HUES64 (cell line): ENCODE results near the gene CCDC40.

Experiments used
- H3K27ac ChIP-seq: 2 replicates; pipeline ENCODE4 v1.7.0; 2013; ENCODE audit warnings: low read depth, low read length, inconsistent platforms
- H3K27me3 ChIP-seq: 2 replicates; pipeline ENCODE4 v1.6.1; 2013; ENCODE audit warnings: mild to moderate bottlenecking, low read length; ENCODE audit not compliant: insufficient read depth
- H3K36me3 ChIP-seq: 2 replicates; pipeline ENCODE4 v1.6.1; 2013; ENCODE audit warnings: mild to moderate bottlenecking, low read length; ENCODE audit not compliant: insufficient read depth
- H3K4me1 ChIP-seq: 2 replicates; pipeline ENCODE4 v1.6.1; 2013; ENCODE audit warnings: mild to moderate bottlenecking, low read length, moderate library complexity; ENCODE audit not compliant: insufficient read depth
- H3K4me3 ChIP-seq: 2 replicates; pipeline ENCODE4 v1.5.1; 2013; ENCODE audit warnings: mild to moderate bottlenecking, low read length, moderate library complexity
- H3K9ac ChIP-seq: 2 replicates; pipeline ENCODE4 v1.6.1; 2013; ENCODE audit warnings: mild to moderate bottlenecking, low read depth, low read length
- H3K9me3 ChIP-seq: 2 replicates; pipeline ENCODE4 v1.6.1; 2013; ENCODE audit warnings: low read depth, low read length; ENCODE audit not compliant: insufficient read depth
- WGBS: fragments of 150-250, 120-280 bp; methylation state at CpG from one replicate; pipeline ENCODE4 v1.1.7; 2013; ENCODE audit warnings: missing lambda C conversion rate; 5-methylcytosine and 5-hydroxymethylcytosine counted together

Gene CCDC40

DNA sequence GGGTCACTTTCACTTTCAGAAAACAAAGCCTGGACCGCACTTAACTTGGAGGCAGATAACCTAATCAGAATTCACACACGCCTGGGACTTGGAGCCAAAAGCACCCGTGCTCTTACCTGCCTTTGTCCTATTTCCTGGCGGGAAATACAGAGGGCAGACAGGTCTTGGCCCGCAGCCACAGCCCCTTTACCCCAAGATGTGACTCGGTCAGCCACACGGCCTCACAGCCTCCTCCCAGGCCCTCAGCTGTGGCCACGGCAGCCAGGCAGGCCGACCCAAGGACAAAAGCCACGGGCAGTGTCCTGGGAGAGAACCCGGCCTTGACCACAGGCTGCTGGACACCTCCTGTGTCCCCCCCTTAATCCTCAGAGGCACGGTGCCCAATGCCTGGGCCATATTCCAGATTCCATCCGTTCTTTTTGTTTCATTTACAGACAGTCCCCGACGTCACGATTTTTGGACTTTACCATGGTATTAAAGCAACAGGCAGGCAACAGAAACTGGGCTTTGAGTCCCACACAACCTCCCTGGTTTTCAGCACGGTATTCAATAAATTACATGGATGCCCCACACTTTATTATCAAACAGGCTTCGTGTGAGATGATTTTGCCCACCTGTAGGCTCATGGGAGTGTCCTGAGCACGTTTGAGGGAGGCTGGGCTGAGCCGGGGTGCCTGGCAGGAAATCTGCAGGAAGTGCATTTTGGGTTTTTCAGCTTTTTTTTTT is 34.8 kb downstream of the CCDC40 start:
- Histone ChIP-seq H3K4me1 (no peaks in the 10 kb centered on the region), H3K4me3 (no peak overlapping the region), H3K27ac (no peak overlapping the region), H3K9me3 (no peaks in the 10 kb centered on the region), H3K9ac (no peak overlapping the region), H3K27me3 (no peaks in the 10 kb centered on the region), H3K36me3 (no peaks in the 10 kb centered on the region)
- 90% methylated on average over 20 of the region's 20 CpGs for WGBS

DNA sequence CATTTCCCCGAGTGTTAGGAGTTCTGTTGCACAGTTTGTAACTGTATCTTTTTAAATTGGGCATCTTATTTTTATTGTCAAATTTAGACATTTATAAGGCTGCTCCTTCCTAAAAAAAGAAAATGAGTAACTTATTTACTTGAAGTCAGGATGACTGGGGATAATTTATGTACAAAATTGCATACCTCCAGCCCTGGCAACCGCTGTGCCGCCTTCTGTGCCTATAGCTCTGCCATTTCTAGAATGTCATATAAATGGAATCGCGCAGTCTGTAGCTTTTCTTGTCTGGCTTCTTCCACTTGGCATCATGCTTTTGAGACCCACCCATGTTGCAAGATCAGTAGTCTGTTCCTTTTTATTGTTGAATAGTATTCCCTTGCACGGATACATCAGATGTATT is 36.0 kb downstream of the CCDC40 start:
- no peak overlapping the region for H3K27ac ChIP-seq
- H3K9ac ChIP-seq = no peak overlapping the region
- 96% methylated on average over 6 of the region's 6 CpGs for WGBS
- H3K27me3 ChIP-seq = no peaks in the 10 kb centered on the region
- no peaks in the 10 kb centered on the region for H3K4me1 ChIP-seq
- H3K4me3 ChIP-seq = no peak overlapping the region
- H3K36me3 ChIP-seq = no peaks in the 10 kb centered on the region
- H3K9me3 ChIP-seq = no peaks in the 10 kb centered on the region

DNA sequence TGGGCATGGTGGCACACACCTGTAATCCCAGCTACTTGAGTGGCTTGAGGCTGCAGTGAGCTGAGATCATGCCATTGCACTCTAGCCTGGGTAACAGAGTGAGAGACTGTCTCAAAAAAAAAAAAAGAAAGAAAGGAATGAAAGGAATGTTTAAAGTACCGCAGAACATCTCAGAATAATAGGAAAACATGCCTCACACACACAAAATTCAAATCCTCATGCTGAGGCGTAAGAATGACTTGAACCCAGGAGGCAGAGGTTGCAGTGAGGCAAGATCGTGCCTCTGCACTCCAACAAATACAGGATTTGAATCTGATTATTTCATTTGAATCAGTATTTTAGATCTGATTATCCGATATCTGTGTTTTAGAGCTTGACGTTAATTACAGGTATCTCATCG is 43.6 kb downstream of the CCDC40 start:
- Histone ChIP-seq H3K4me3 (no peak overlapping the region), H3K36me3 (no peaks in the 10 kb centered on the region), H3K4me1 (no peaks in the 10 kb centered on the region), H3K27ac (no peak overlapping the region), H3K9ac (no peak overlapping the region), H3K9me3 (no peaks in the 10 kb centered on the region), H3K27me3 (no peaks in the 10 kb centered on the region)
- WGBS = 91% methylated on average over 6 of the region's 6 CpGs

- Histone ChIP-seq H3K36me3 (no peaks in the 10 kb centered on the region), H3K27ac (no peak overlapping the region), H3K4me1 (no peaks in the 10 kb centered on the region), H3K9me3 (no peaks in the 10 kb centered on the region), H3K4me3 (no peak overlapping the region), H3K27me3 (no peaks in the 10 kb centered on the region), H3K9ac (no peak overlapping the region)
- 94% methylated on average over 14 of the region's 14 CpGs for WGBS
These were observed 45.2 kb downstream of the CCDC40 start for GRCh38 chr17:80081596-80081995.

- 34% methylated on average over 20 of the region's 20 CpGs for WGBS
- Histone ChIP-seq H3K4me1 (no peaks in the 10 kb centered on the region), H3K27ac (no peak overlapping the region), H3K4me3 (no peak overlapping the region), H3K36me3 (no peaks in the 10 kb centered on the region), H3K9ac (no peak overlapping the region), H3K27me3 (no peaks in the 10 kb centered on the region), H3K9me3 (no peaks in the 10 kb centered on the region)
These were observed 46.1 kb downstream of the CCDC40 start for GRCh38 chr17:80082403-80083135.

- no peak overlapping the region for H3K4me3 ChIP-seq
- no peaks in the 10 kb centered on the region for H3K36me3 ChIP-seq
- 85% methylated on average over 13 of the region's 13 CpGs for WGBS
- H3K27ac ChIP-seq = no peak overlapping the region
- H3K27me3 ChIP-seq = no peaks in the 10 kb centered on the region
- no peaks in the 10 kb centered on the region for H3K9me3 ChIP-seq
- H3K9ac ChIP-seq = no peak overlapping the region
- H3K4me1 ChIP-seq = no peaks in the 10 kb centered on the region
These were observed 46.8 kb downstream of the CCDC40 start for GRCh38 chr17:80083136-80083661.

DNA sequence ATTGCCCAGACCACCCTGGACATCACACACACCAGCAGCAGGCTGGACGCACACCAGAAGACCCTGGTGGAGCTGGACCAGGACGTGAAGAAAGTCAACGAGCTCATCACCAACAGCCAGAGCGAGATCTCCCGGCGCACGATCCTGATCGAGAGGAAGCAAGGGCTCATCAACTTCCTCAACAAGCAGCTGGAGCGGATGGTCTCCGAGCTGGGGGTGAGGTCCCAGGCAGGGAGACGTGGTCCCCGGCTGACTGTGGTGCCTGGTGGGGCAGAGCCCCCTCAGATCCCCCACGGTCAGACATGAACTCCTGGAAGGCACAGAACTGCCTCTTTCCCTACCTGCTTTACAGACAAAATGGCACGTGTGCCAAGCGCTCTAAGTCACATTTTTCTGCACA is 48.3 kb downstream of the CCDC40 start:
- Histone ChIP-seq H3K36me3 (no peaks in the 10 kb centered on the region), H3K4me1 (no peaks in the 10 kb centered on the region), H3K9ac (no peak overlapping the region), H3K4me3 (no peak overlapping the region), H3K27me3 (no peaks in the 10 kb centered on the region), H3K27ac (no peak overlapping the region), H3K9me3 (no peaks in the 10 kb centered on the region)
- 94% methylated on average over 15 of the region's 15 CpGs for WGBS

DNA sequence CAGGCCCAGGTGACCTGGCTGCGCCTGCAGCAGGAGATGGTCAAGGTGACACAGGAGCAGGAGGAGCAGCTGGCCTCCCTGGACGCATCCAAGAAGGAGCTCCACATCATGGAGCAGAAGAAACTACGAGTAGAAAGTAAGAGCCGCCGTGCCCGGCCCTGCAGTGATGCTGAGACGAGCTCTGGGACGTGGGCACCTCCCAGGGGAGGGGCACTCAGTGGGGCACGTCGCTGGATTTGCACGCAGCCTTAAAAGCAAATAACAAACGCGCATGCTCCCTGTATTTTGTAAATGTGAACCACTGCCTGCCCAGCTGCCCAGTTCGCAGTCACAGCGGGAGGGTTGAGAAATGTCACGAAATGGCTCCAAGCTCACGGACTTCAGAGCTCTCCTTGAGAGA is 49.6 kb downstream of the CCDC40 start:
- no peaks in the 10 kb centered on the region for H3K36me3 ChIP-seq
- no peaks in the 10 kb centered on the region for H3K4me1 ChIP-seq
- H3K27ac ChIP-seq = no peak overlapping the region
- no peak overlapping the region for H3K9ac ChIP-seq
- WGBS = 85% methylated on average over 17 of the region's 17 CpGs
- H3K27me3 ChIP-seq = no peaks in the 10 kb centered on the region
- no peak overlapping the region for H3K4me3 ChIP-seq
- no peaks in the 10 kb centered on the region for H3K9me3 ChIP-seq

DNA sequence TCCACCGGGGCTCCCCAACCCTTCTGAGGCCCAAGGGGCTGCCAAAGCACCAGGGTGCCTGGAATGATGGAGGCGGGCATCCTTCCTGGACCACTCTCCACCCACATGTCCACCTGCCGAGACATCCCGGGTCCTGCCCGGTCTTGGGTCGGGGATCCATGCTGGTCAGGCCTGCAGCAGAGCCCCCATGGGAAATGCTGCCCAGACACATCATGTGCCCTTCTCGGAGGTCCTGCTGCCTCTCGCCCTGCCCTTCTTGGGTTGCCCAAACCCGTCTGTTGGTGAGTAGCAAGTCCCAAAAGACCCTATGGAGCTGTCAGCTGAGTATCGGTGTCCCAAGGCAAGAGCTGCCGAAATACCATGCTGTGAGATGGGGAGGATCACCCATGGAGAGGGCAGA is 50.2 kb downstream of the CCDC40 start:
- no peaks in the 10 kb centered on the region for H3K9me3 ChIP-seq
- no peak overlapping the region for H3K27ac ChIP-seq

DNA sequence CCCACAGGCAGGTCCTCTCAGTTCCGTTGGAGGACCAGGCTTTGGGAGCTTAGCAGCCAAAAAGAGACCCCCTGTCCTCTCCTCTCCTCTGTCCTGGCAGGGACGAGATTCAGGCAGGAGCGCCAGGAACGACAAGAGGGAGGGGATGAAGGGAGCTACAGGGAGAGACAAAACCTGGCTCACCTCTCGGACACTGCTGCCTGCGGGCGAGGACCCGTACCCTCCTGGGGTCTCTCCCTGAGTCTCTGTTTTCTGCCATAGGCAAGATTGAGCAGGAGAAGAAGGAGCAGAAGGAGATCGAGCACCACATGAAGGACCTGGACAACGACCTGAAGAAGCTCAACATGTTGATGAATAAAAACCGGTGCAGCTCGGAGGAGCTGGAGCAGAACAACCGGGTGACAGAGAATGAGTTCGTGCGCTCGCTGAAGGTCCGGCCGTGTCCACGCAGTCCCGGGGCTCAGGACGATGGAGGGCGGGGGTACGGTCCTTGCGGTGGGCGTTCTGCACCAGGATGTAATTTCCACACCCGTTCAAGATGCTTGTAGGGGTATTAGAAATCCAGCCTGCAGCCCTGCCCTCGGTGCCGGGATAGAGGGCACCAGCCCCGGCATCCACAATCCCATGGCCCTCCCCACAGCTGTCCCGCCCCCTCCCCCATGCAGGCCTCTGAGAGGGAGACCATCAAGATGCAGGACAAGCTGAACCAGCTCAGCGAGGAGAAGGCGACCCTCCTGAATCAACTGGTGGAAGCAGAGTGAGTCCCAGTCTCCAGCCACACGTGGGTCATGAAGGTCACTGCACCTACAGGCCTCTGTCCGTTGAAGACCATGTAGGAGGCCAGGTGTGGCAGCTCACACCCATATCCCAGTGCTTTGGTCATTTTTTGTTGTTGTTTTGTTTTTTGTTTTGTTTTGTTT is 51.2 kb downstream of the CCDC40 start:
- Histone ChIP-seq H3K9me3 (no peaks in the 10 kb centered on the region), H3K9ac (no peak overlapping the region), H3K4me1 (no peaks in the 10 kb centered on the region), H3K27me3 (no peaks in the 10 kb centered on the region), H3K36me3 (no peaks in the 10 kb centered on the region), H3K27ac (no peak overlapping the region), H3K4me3 (no peak overlapping the region)
- WGBS = 86% methylated on average over 34 of the region's 34 CpGs

More for the DNA sequence above, 50.2 kb downstream of the CCDC40 start:
- Histone ChIP-seq H3K4me1 (no peaks in the 10 kb centered on the region), H3K4me3 (no peak overlapping the region), H3K36me3 (no peaks in the 10 kb centered on the region), H3K27me3 (no peaks in the 10 kb centered on the region), H3K9ac (no peak overlapping the region)
- 82% methylated on average over 11 of the region's 11 CpGs for WGBS

DNA sequence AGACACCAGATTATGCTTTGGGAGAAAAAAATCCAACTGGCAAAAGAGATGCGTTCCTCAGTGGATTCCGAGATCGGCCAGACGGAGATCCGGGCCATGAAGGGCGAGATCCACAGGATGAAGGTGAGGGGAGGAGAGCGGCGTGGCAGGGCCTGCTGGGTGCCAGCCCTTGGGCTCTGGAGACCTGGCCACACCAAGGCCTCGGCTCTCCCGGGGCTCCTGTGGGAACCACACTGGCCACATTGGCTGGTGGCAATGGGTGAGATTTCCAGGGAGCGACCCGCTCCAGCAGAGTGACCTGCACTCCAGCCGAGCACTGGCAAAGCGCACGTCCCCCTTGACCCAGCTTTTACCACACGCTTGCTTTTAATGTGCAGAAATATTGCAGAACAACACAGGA is 53.3 kb downstream of the CCDC40 start:
- Histone ChIP-seq H3K4me1 (no peaks in the 10 kb centered on the region), H3K27me3 (no peaks in the 10 kb centered on the region), H3K9ac (no peak overlapping the region), H3K36me3 (no peaks in the 10 kb centered on the region), H3K27ac (no peak overlapping the region), H3K9me3 (no peaks in the 10 kb centered on the region), H3K4me3 (no peak overlapping the region)
- 97% methylated on average over 16 of the region's 16 CpGs for WGBS
